HG02973 (cell line): ENCODE data around the gene TSPOAP1.

Experiments
- ATAC-seq: cut with Tn5 transposase; IDR thresholded peaks from one replicate; pipeline ENCODE4 v1.9.1; 2021; ENCODE audit warnings: moderate library complexity; ENCODE audit not compliant: unreplicated experiment

TSPOAP1 gene

DNA sequence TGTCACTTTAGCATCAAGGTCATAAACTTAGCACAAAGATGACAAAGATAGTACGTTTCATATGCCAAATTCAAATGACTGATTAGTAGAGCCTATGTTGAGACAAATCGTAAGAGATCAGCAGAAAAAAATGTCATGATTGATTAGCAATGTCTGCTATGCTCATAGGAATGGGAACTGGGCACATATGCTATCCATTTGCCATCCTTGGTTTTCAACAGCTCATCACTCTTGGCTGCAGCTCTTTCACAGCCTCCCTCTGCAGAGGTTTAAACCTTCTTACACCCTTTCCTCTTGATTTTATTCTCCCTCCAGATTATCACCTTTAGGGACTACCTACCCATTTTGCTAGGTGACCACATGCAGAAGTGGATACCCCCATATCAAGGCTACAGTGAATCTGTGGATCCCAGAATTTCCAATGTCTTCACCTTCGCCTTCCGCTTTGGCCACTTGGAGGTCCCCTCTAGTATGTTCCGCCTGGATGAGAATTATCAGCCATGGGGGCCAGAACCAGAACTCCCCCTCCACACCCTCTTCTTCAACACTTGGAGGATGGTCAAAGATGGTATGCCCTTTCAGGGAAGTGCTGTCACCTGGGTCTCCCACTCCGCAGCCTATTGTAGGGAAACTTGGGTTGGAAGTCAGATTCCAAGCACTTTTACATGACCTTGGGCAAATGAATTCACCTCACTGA lies 64.0 kb downstream of the TSPOAP1 start:
- ATAC-seq = no peak

- ATAC-seq = no peak
Measured at GRCh38 chr17:58263773-58264172, 64.8 kb downstream of the TSPOAP1 start.

DNA sequence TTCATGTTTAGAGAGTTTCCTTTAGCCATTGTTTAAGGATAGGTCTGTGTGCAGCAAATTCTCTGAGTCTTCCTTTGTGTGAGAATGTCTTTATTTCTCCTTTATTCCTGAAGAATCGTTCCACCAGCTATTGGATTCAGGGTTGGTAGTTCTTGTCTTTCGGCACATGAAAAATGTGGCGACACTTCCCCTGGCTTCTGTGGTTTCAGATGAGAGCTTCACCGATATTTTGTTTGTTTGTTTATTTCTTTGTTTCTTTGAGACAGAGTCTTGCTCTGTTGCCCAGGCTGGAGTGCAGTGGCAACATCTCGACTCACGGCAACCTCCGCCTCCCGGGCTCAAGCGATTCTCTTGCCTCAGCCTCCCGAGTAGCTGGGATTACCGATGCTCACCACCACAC lies 66.4 kb downstream of the TSPOAP1 start:
- no peak for ATAC-seq

GRCh38 chr17:58254803-58255202 lies 73.8 kb downstream of the TSPOAP1 start:
- ATAC-seq = no peak

- no peak for ATAC-seq
Measured at GRCh38 chr17:58253082-58253481, 75.5 kb downstream of the TSPOAP1 start.

DNA sequence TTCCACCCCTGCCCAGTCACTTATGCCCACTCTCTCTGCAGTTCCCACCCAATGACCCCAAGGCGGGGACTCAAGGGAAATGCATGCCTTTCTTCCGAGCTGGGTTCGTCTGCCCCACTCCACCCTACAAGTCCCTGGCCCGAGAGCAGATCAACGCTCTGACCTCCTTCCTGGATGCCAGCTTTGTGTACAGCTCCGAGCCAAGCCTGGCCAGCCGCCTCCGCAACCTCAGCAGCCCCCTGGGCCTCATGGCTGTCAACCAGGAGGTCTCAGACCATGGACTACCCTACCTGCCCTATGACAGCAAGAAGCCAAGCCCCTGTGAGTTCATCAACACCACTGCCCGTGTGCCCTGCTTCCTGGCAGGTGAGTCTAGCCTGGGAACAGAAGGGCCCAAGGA lies 76.5 kb downstream of the TSPOAP1 start:
- no peak for ATAC-seq
